Karpas-422 (cell line): ENCODE data around the gene COPE. TPM values are rescaled to one million over a fixed set of nuclear protein-coding genes. Genes with fewer than 3 reads are reported as not detected.

Experiments used
- DNase-seq: peaks from one replicate; pipeline ENCODE4 v3.0.0-alpha.2; 2015
- H2AFZ ChIP-seq: fragments of 200-600 bp; sonication (generic); 2 replicates; pipeline ENCODE4 v1.6.1; 2014; ENCODE audit warnings: antibody characterized with exemption, low read length, mixed read lengths
- H3K27ac ChIP-seq: fragments of 200-600 bp; sonication (generic); 2 replicates; pipeline ENCODE4 v1.5.1; 2014; ENCODE audit warnings: mild to moderate bottlenecking, low read length, moderate library complexity
- H3K27me3 ChIP-seq: fragments of 200-600 bp; sonication (generic); 2 replicates; pipeline ENCODE4 v1.6.1; 2014; ENCODE audit warnings: low read length, mixed read lengths
- H3K36me3 ChIP-seq: fragments of 200-600 bp; sonication (generic); 2 replicates; pipeline ENCODE4 v1.6.1; 2014; ENCODE audit warnings: low read length, mixed read lengths; ENCODE audit not compliant: insufficient read depth
- H3K4me1 ChIP-seq: fragments of 200-600 bp; sonication (generic); 2 replicates; pipeline ENCODE4 v1.6.1; 2014; ENCODE audit warnings: mild to moderate bottlenecking, low read length, mixed read lengths
- H3K4me2 ChIP-seq: fragments of 200-600 bp; sonication (generic); 2 replicates; pipeline ENCODE4 v1.6.1; 2014; ENCODE audit warnings: low read length, low read depth, mild to moderate bottlenecking; ENCODE audit not compliant: poor library complexity, severe bottlenecking
- H3K4me3 ChIP-seq: fragments of 200-600 bp; sonication (generic); 2 replicates; pipeline ENCODE4 v1.5.1; 2014; ENCODE audit warnings: mild to moderate bottlenecking, antibody characterized with exemption, low read length, mixed read lengths
- H3K79me2 ChIP-seq: fragments of 200-600 bp; sonication (generic); 2 replicates; pipeline ENCODE4 v1.6.1; 2014; ENCODE audit warnings: mild to moderate bottlenecking, low read length, mixed read lengths
- H3K9ac ChIP-seq: fragments of 200-600 bp; sonication (generic); 2 replicates; pipeline ENCODE4 v1.6.0; 2014; ENCODE audit warnings: low read length
- H3K9me2 ChIP-seq: fragments of 200-600 bp; sonication (generic), shearing (Covaris generic); replicated peaks from 2 replicates; pipeline ENCODE4 v1.6.0; 2014; ENCODE audit warnings: mild to moderate bottlenecking, low read length, moderate library complexity; ENCODE audit not compliant: insufficient read depth
- H3K9me3 ChIP-seq: fragments of 300-700, 200-600 bp; sonication (generic); 2 replicates; pipeline ENCODE4 v1.6.1; 2014; ENCODE audit warnings: low read length, mixed read lengths
- H4K20me1 ChIP-seq: fragments of 200-600 bp; sonication (generic); 2 replicates; pipeline ENCODE4 v1.6.1; 2014; ENCODE audit warnings: mild to moderate bottlenecking, antibody characterized with exemption, low read length, low read depth; ENCODE audit not compliant: insufficient read depth
- total RNA-seq: library from RNA; depleted of rRNA; stranded (reverse); fragments of >200 nt; shearing (Covaris generic); gene quantifications from 2 replicates; pipeline ENCODE4 v1.2.3, GENCODE V29; 2014; ENCODE audit warnings: low replicate concordance

The COPE gene
- total RNA-seq, 1 experiment from 2014 or later, result 145 TPM

GRCh38 chr19:18883526-18884304, 35.5 kb downstream of the COPE start:
- Histone ChIP-seq H3K4me1 (no peaks in the 10 kb centered on the region), H3K4me2 (no peak overlapping the region), H3K9me2 (no peaks in the 10 kb centered on the region), H2AFZ (no peak overlapping the region), H3K9ac (no peak overlapping the region), H3K9me3 (no peaks in the 10 kb centered on the region), H4K20me1 (no peaks in the 10 kb centered on the region), H3K27me3 (no peaks in the 10 kb centered on the region), H3K4me3 (no peak overlapping the region), H3K79me2 (no peaks in the 10 kb centered on the region), H3K36me3 (no peaks in the 10 kb centered on the region), H3K27ac (no peak overlapping the region)
- no peak for DNase-seq

- DNase-seq, result no peak
Observed at GRCh38 chr19:18881491-18881890, 37.7 kb downstream of the COPE start.

GRCh38 chr19:18879579-18880373, 39.4 kb downstream of the COPE start:
- H3K9ac ChIP-seq, result no peak overlapping the region
- peak; percentile 95 for DNase-seq
- H3K9me3 ChIP-seq, result no peaks in the 10 kb centered on the region

More at GRCh38 chr19:18881491-18881890, 37.7 kb downstream of the COPE start:
- Histone ChIP-seq H3K27ac (no peak overlapping the region), H2AFZ (no peak overlapping the region), H4K20me1 (no peaks in the 10 kb centered on the region), H3K79me2 (no peaks in the 10 kb centered on the region), H3K4me1 (no peaks in the 10 kb centered on the region), H3K4me3 (no peak overlapping the region), H3K9ac (no peak overlapping the region), H3K36me3 (0 out of 2 replicates have a peak, but pooled peaks cover 4% of the 10 kb centered on the region), H3K27me3 (no peaks in the 10 kb centered on the region), H3K9me3 (no peaks in the 10 kb centered on the region), H3K4me2 (no peak overlapping the region), H3K9me2 (no peaks in the 10 kb centered on the region)

GRCh38 chr19:18878858-18879578, 40.2 kb downstream of the COPE start:
- Histone ChIP-seq H3K4me2 (no peak overlapping the region), H3K79me2 (no peaks in the 10 kb centered on the region), H4K20me1 (no peaks in the 10 kb centered on the region), H3K4me1 (no peaks in the 10 kb centered on the region), H3K27me3 (no peaks in the 10 kb centered on the region), H3K27ac (no peak overlapping the region), H2AFZ (no peak overlapping the region), H3K36me3 (0 out of 2 replicates have a peak, but pooled peaks cover 4% of the 10 kb centered on the region), H3K9me3 (no peaks in the 10 kb centered on the region), H3K9ac (no peak overlapping the region), H3K4me3 (no peak overlapping the region), H3K9me2 (no peaks in the 10 kb centered on the region)
- DNase-seq, result no peak

More at GRCh38 chr19:18879579-18880373, 39.4 kb downstream of the COPE start:
- H3K36me3 ChIP-seq, result 0 out of 2 replicates have a peak, but pooled peaks cover 4% of the 10 kb centered on the region
- H3K27ac ChIP-seq, result no peak overlapping the region
- no peak overlapping the region for H2AFZ ChIP-seq
- no peaks in the 10 kb centered on the region for H3K9me2 ChIP-seq
- no peak overlapping the region for H3K4me2 ChIP-seq
- H3K4me1 ChIP-seq, result no peaks in the 10 kb centered on the region
- H3K27me3 ChIP-seq, result no peaks in the 10 kb centered on the region
- no peaks in the 10 kb centered on the region for H3K79me2 ChIP-seq
- no peak overlapping the region for H3K4me3 ChIP-seq
- no peaks in the 10 kb centered on the region for H4K20me1 ChIP-seq

GRCh38 chr19:18878058-18878797, 41.0 kb downstream of the COPE start:
- Histone ChIP-seq H3K27me3 (no peaks in the 10 kb centered on the region), H3K9ac (no peak overlapping the region), H2AFZ (no peak overlapping the region), H4K20me1 (no peaks in the 10 kb centered on the region), H3K9me2 (no peaks in the 10 kb centered on the region), H3K4me3 (no peak overlapping the region), H3K27ac (no peak overlapping the region), H3K36me3 (0 out of 2 replicates have a peak, but pooled peaks cover 4% of the 10 kb centered on the region), H3K4me1 (no peaks in the 10 kb centered on the region), H3K79me2 (no peaks in the 10 kb centered on the region), H3K4me2 (no peak overlapping the region), H3K9me3 (no peaks in the 10 kb centered on the region)
- DNase-seq, result no peak

GRCh38 chr19:18876865-18877264, 42.3 kb downstream of the COPE start:
- H2AFZ ChIP-seq, result no peak overlapping the region
- 0 out of 2 replicates have a peak, but pooled peaks cover 4% of the 10 kb centered on the region for H3K36me3 ChIP-seq
- H3K79me2 ChIP-seq, result no peaks in the 10 kb centered on the region
- H3K9me3 ChIP-seq, result no peaks in the 10 kb centered on the region
- H3K27ac ChIP-seq, result no peak overlapping the region
- H3K4me3 ChIP-seq, result no peak overlapping the region
- no peaks in the 10 kb centered on the region for H3K4me1 ChIP-seq
- no peak overlapping the region for H3K9ac ChIP-seq
- no peak overlapping the region for H3K4me2 ChIP-seq
- H4K20me1 ChIP-seq, result no peaks in the 10 kb centered on the region
- no peaks in the 10 kb centered on the region for H3K27me3 ChIP-seq
- no peak for DNase-seq
- no peaks in the 10 kb centered on the region for H3K9me2 ChIP-seq

GRCh38 chr19:18875726-18876125, 43.5 kb downstream of the COPE start:
- DNase-seq, result no peak
- Histone ChIP-seq H3K9ac (no peak overlapping the region), H3K4me3 (no peak overlapping the region), H3K4me2 (no peak overlapping the region), H3K36me3 (0 out of 2 replicates have a peak, but pooled peaks cover 4% of the 10 kb centered on the region), H3K9me3 (no peaks in the 10 kb centered on the region), H3K4me1 (no peaks in the 10 kb centered on the region), H2AFZ (no peak overlapping the region), H3K27me3 (no peaks in the 10 kb centered on the region), H4K20me1 (no peaks in the 10 kb centered on the region), H3K27ac (no peak overlapping the region), H3K79me2 (no peaks in the 10 kb centered on the region), H3K9me2 (no peaks in the 10 kb centered on the region)
